Stimulated activated naive CD8-positive, alpha-beta T cell treated with anti-CD3 and anti-CD28 coated beads, Interleukin-15, amount 100 ng/mL, for 72 hours (primary cell): ENCODE data around the gene MICAL2.

ENCODE experiments used
- ATAC-seq: fragments of 150-1000 bp; cut with Tn5 transposase; 2 replicates; pipeline ENCODE4 v1.10.0; 2021; ENCODE audit warnings: mild to moderate bottlenecking, moderate library complexity
- DNase-seq, 2 donors: peaks; one replicate each; pipeline ENCODE4 v3.0.0; 2021 to 2022
- H3K27ac Mint-ChIP-seq, 2 donors: one replicate each; pipeline ENCODE4 v1.8.0; 2022; ENCODE audit warnings: mild to moderate bottlenecking in 2 of 2, mixed read lengths in 2 of 2, moderate library complexity in 2 of 2
- H3K27me3 Mint-ChIP-seq: one replicate; pipeline ENCODE4 v1.8.0; 2022; ENCODE audit warnings: mixed read lengths
- H3K4me1 Mint-ChIP-seq: one replicate; pipeline ENCODE4 v1.8.0; 2022; ENCODE audit warnings: mild to moderate bottlenecking, mixed read lengths
- H3K4me3 Mint-ChIP-seq, 2 donors: one replicate each; pipeline ENCODE4 v1.8.0; 2022; ENCODE audit warnings: mild to moderate bottlenecking in 2 of 2, mixed read lengths in 2 of 2, moderate library complexity in 1 of 2
- H3K9me3 Mint-ChIP-seq, 2 donors: one replicate each; pipeline ENCODE4 v1.8.0; 2022; ENCODE audit warnings: mixed read lengths in 2 of 2

Gene MICAL2

GRCh38 chr11:12182676-12183541, 72.5 kb downstream of the MICAL2 start:
- Mint-ChIP-seq H3K4me3 (no peak overlapping the region), H3K27me3 (no peaks in the 10 kb centered on the region), H3K4me1 (peaks cover 38% of the 10 kb centered on the region), H3K9me3 (no peaks in the 10 kb centered on the region), H3K27ac (no peak overlapping the region)
- DNase-seq, result no peak
- no peak for ATAC-seq

- ATAC-seq, result no peak
- no peak for DNase-seq
- Mint-ChIP-seq H3K4me1 (peaks cover 36% of the 10 kb centered on the region), H3K9me3 (no peaks in the 10 kb centered on the region), H3K27me3 (no peaks in the 10 kb centered on the region), H3K27ac (no peak overlapping the region), H3K4me3 (no peak overlapping the region)
These were observed 73.6 kb downstream of the MICAL2 start for GRCh38 chr11:12183827-12184620.

- ATAC-seq (no peak), DNase-seq (no peak)
- H3K27me3 Mint-ChIP-seq, result no peaks in the 10 kb centered on the region
- no peak overlapping the region for H3K27ac Mint-ChIP-seq
- H3K4me1 Mint-ChIP-seq, result peaks cover 36% of the 10 kb centered on the region
- no peaks in the 10 kb centered on the region for H3K9me3 Mint-ChIP-seq
- no peak overlapping the region for H3K4me3 Mint-ChIP-seq
These were observed 74.3 kb downstream of the MICAL2 start for GRCh38 chr11:12184699-12185098.

GRCh38 chr11:12185106-12185690, 74.8 kb downstream of the MICAL2 start:
- DNase-seq (no peak), ATAC-seq (no peak)
- peaks cover 37% of the 10 kb centered on the region for H3K4me1 Mint-ChIP-seq

DNA sequence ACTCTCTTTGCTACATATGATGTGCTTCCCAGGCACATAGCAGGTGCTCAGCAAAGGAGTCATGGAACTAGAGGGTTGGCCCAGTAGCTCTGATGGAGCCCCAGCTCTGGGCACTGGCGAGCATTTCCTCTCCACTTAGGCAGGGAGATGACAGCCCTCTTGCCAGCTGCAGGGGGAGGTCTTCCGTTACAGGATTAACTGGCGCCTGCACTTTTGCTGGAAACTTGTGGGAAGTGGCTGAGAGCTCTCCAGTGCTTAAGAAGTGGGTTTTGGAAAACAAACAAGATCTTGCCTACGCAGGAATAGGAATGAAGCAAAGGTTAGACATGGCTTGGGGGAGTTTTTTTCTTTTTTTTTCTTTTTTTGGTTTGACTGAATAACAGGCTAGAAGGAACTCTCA, 75.5 kb downstream of the MICAL2 start:
- Mint-ChIP-seq H3K4me3 (no peak overlapping the region), H3K27me3 (no peaks in the 10 kb centered on the region), H3K9me3 (no peaks in the 10 kb centered on the region), H3K4me1 (peaks cover 44% of the 10 kb centered on the region), H3K27ac (peak overlapping the region; percentile 29 to 57)
- ATAC-seq (no peak), DNase-seq (no peak)

More at GRCh38 chr11:12185106-12185690, 74.8 kb downstream of the MICAL2 start:
- Mint-ChIP-seq H3K27ac (no peak overlapping the region), H3K4me3 (no peak overlapping the region), H3K9me3 (no peaks in the 10 kb centered on the region), H3K27me3 (no peaks in the 10 kb centered on the region)

DNA sequence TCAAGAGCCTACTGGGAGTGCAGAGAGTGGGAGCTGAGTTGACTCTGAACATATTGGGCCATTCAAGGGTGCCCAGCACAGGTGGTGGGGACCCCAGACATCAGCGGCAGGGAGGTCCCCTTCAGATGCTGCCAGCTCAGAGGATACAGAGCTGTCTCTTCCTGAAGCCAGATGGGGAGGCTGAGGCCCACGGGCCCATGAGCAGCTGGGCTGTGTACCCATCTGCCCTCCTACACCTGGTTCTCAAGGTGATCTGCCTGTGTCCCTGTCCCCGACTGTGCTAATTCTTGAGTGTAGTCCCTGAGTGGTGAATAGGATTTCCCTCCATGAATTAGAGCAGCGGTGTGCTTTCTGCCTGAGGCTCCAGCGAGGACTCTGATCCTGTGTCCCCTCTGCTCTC, 76.3 kb downstream of the MICAL2 start:
- ATAC-seq (no peak), DNase-seq (no peak)
- Mint-ChIP-seq H3K27ac (peak overlapping the region in 1 of 2 donors; percentile 7), H3K4me3 (no peak overlapping the region), H3K4me1 (peaks cover 51% of the 10 kb centered on the region), H3K27me3 (no peaks in the 10 kb centered on the region), H3K9me3 (no peaks in the 10 kb centered on the region)

- H3K4me3 Mint-ChIP-seq, result no peak overlapping the region
These were observed 77.0 kb downstream of the MICAL2 start for GRCh38 chr11:12187399-12187798.

DNA sequence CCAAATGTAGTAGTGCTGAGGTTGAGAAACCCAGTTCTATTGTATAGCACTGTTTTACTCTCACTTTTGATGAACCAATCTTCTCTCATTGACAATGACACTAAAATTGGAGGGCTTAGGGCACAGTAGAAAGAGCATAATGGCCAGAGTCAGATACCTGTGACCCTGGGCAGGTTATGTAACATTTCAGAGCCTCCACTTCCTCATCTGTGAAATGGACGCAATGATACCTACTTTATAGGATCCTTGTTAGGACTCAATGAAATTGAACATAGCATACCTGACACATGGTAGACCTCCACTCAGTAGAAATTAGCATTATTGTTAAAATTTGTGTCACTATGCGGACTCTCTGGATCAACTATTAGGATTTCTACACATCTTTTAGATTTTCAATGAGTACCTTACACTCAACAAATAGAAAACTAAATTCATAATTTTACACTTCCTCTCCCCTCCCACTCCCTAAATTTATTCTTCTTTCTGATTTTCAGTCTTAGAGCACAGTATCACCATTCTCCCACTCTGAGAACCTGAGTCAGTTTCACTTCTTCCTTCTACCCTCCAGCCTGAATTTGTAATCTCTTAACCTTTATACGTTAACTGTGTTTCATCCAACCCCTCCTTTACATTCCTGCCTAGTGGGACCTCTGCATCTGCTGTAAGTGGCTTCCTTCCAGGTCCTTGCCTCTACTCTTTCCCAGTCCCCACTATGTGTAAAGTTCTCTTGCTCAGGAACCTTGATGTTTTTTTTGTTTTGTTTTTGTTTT, 78.3 kb downstream of the MICAL2 start:
- Mint-ChIP-seq H3K27me3 (no peaks in the 10 kb centered on the region), H3K27ac (peak overlapping the region in 1 of 2 donors; percentile 63), H3K4me1 (peaks cover 63% of the 10 kb centered on the region), H3K9me3 (no peaks in the 10 kb centered on the region), H3K4me3 (peak overlapping the region; percentile 10 to 52)
- DNase-seq, result no peak
- ATAC-seq, result no peak

More at GRCh38 chr11:12187399-12187798, 77.0 kb downstream of the MICAL2 start:
- DNase-seq, result peak in 1 of 2 donors; percentile 40
- Mint-ChIP-seq H3K9me3 (no peaks in the 10 kb centered on the region), H3K27me3 (no peaks in the 10 kb centered on the region), H3K27ac (no peak overlapping the region), H3K4me1 (peaks cover 52% of the 10 kb centered on the region)
- ATAC-seq, result peak; percentile 77

DNA sequence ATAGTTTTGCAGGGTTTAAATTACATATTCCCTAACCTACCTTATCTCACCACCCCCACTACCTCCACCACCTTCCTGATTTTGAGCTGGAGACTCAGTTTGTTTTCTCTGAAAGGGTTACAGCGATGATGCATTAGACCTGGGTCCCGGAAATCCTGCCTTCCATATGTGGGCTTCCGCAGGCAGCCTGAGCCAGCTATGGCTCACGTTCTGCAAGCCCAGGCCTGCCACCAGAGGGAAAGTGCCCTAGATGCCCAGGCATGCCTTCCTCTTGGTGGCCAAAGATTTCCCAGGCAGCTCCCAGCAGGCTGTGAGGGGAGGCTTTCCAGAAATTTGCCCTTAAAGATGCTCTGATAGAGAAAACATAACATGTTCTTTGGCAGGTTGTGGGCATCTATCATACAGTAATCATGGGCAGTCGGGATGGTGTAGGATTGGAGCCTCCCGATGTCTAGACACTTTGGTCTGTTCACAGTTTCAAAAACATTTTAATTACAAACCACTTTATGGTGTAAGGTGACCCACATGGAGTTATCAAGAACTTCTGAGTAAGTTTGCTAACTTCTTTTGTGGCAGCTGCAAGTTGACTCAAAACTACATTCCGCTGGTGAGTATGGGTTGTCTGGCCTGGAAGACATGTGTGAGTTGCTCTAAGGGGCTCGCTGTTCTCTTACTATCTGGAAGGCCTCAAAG, 79.3 kb downstream of the MICAL2 start:
- ATAC-seq, result peak; percentile 72
- peak overlapping the region; percentile 12 to 52 for H3K4me3 Mint-ChIP-seq
- no peaks in the 10 kb centered on the region for H3K9me3 Mint-ChIP-seq
- no peak for DNase-seq
- peaks cover 72% of the 10 kb centered on the region for H3K4me1 Mint-ChIP-seq
- H3K27me3 Mint-ChIP-seq, result no peaks in the 10 kb centered on the region
- H3K27ac Mint-ChIP-seq, result no peak overlapping the region

- no peak for DNase-seq
- Mint-ChIP-seq H3K27me3 (no peaks in the 10 kb centered on the region), H3K4me1 (peaks cover 80% of the 10 kb centered on the region), H3K9me3 (no peaks in the 10 kb centered on the region), H3K27ac (peak overlapping the region in 1 of 2 donors; percentile 81), H3K4me3 (peak overlapping the region in 1 of 2 donors; percentile 65)
- no peak for ATAC-seq
These were observed 80.1 kb downstream of the MICAL2 start for GRCh38 chr11:12190511-12190910.

- Mint-ChIP-seq H3K27me3 (no peaks in the 10 kb centered on the region), H3K4me3 (no peak overlapping the region), H3K27ac (peak overlapping the region in 1 of 2 donors; percentile 20), H3K9me3 (no peaks in the 10 kb centered on the region), H3K4me1 (peaks cover 86% of the 10 kb centered on the region)
- ATAC-seq (no peak), DNase-seq (no peak)
These were observed 82.6 kb downstream of the MICAL2 start for GRCh38 chr11:12192794-12193514.

GRCh38 chr11:12193515-12194336, 83.3 kb downstream of the MICAL2 start:
- no peak overlapping the region for H3K4me3 Mint-ChIP-seq
- DNase-seq (no peak), ATAC-seq (no peak)
- H3K27me3 Mint-ChIP-seq, result no peaks in the 10 kb centered on the region
- H3K4me1 Mint-ChIP-seq, result peaks cover 88% of the 10 kb centered on the region
- no peaks in the 10 kb centered on the region for H3K9me3 Mint-ChIP-seq
- no peak overlapping the region for H3K27ac Mint-ChIP-seq

- ATAC-seq (peak; percentile 94), DNase-seq (peak; percentile 57 to 68)
- Mint-ChIP-seq H3K4me1 (peaks cover 88% of the 10 kb centered on the region), H3K4me3 (peak overlapping the region; percentile 95 to 99), H3K27me3 (no peaks in the 10 kb centered on the region), H3K9me3 (no peaks in the 10 kb centered on the region), H3K27ac (peak overlapping the region; percentile 91 to 98)
These were observed 85.4 kb downstream of the MICAL2 start for GRCh38 chr11:12195768-12196167.
